DMS53 treated with DMSO at 0.1 percent for 48 hours (cell line): ENCODE data around the gene STRIP2.
"Not testable (repeated sequence)": the region's sequence is repeated elsewhere in the genome, so short reads cannot be mapped to it uniquely, and the experiment has no call there.

Experiments
- DNase-seq: peaks from one replicate; lab custom pipeline; 2025; ENCODE audit not compliant: unreplicated experiment; lab: John Stamatoyannopoulos, UW

Gene STRIP2

GRCh38 chr7:129453510-129454248 is 19.4 kb downstream of the STRIP2 start:
- no peak for DNase-seq

- DNase-seq = no peak
Observed at GRCh38 chr7:129454249-129454551, 20.0 kb downstream of the STRIP2 start.

- no peak for DNase-seq
Observed at GRCh38 chr7:129456421-129456820, 22.2 kb downstream of the STRIP2 start.

- DNase-seq = no peak
Observed at GRCh38 chr7:129457101-129457500, 22.9 kb downstream of the STRIP2 start.

- DNase-seq = no peak
Observed at GRCh38 chr7:129458171-129458570, 23.9 kb downstream of the STRIP2 start.

- no peak for DNase-seq
Observed at GRCh38 chr7:129461809-129462208, 27.6 kb downstream of the STRIP2 start.

GRCh38 chr7:129462420-129462819 is 28.2 kb downstream of the STRIP2 start:
- DNase-seq = no peak

GRCh38 chr7:129464194-129464593 is 30.0 kb downstream of the STRIP2 start:
- DNase-seq = no peak

- no peak for DNase-seq
Observed at GRCh38 chr7:129465080-129465479, 30.8 kb downstream of the STRIP2 start.

- DNase-seq = no peak
Observed at GRCh38 chr7:129466796-129467195, 32.6 kb downstream of the STRIP2 start.

- no peak for DNase-seq
Observed at GRCh38 chr7:129468087-129468486, 33.9 kb downstream of the STRIP2 start.

- no peak for DNase-seq
Observed at GRCh38 chr7:129468547-129468946, 34.3 kb downstream of the STRIP2 start.

- DNase-seq = no peak
Observed at GRCh38 chr7:129469930-129470329, 35.7 kb downstream of the STRIP2 start.

- DNase-seq = no peak
Observed at GRCh38 chr7:129470411-129470810, 36.2 kb downstream of the STRIP2 start.

GRCh38 chr7:129471402-129471827 is 37.2 kb downstream of the STRIP2 start:
- no peak for DNase-seq

- not testable (repeated sequence) for DNase-seq
Observed at GRCh38 chr7:129475931-129476330, 41.7 kb downstream of the STRIP2 start.

- not testable (repeated sequence) for DNase-seq
Observed at GRCh38 chr7:129476398-129476797, 42.2 kb downstream of the STRIP2 start.

- no peak for DNase-seq
Observed at GRCh38 chr7:129479831-129480230, 45.6 kb downstream of the STRIP2 start.

- DNase-seq = no peak
Observed at GRCh38 chr7:129480674-129481363, 46.6 kb downstream of the STRIP2 start.

GRCh38 chr7:129481376-129481775 is 47.1 kb downstream of the STRIP2 start:
- DNase-seq = not testable (repeated sequence)

- DNase-seq = no peak
Observed at GRCh38 chr7:129482781-129483180, 48.5 kb downstream of the STRIP2 start.

- no peak for DNase-seq
Observed at GRCh38 chr7:129489491-129489890, 55.3 kb downstream of the STRIP2 start.

GRCh38 chr7:129492391-129492790 is 58.2 kb downstream of the STRIP2 start:
- DNase-seq = no peak
